Measurements from ENCODE around the gene SPAG16. TPM values are rescaled to one million over a fixed set of nuclear protein-coding genes. Genes with fewer than 3 reads are reported as not detected.

Gene SPAG16
- total and polyA plus RNA-seq, 4 donors = 8.7 to 90.6 (median 21.6) TPM

DNA sequence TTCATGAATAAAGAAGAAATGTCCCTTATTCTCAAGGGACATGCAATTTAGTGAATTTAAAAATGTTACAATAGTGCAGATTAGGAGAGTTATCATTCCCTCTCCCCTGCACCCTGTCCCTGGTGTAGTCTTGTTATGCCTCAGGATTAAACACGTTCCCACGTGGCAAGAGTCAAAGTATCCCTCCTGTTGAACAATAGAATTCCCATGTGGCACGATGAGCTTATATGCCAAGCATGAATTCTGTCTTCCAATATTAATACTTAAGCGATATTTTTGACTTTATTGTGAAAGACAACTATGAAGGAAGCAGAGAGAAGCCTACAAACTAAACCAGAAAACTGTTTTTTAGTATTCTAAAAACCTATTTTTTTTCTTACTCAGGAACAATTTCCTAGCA, 36.7 kb upstream of the SPAG16 start:
- 81 to 82% methylated on average over 4 of the region's 4 CpGs for WGBS, 2 donors
- no peaks in the 10 kb centered on the region for H3K36me3 ChIP-seq (ENCODE audit: control insufficient read depth in 4 of 4, insufficient read depth in 4 of 4, low read length in 4 of 4)
- DNase-seq = no peak
- H3K4me3 ChIP-seq = no peak overlapping the region
- H3K4me1 ChIP-seq (ENCODE audit: control insufficient read depth in 5 of 5, insufficient read depth in 5 of 5, low read length in 5 of 5) = no peaks in the 10 kb centered on the region
- H3K9ac ChIP-seq (ENCODE audit: insufficient read depth in 1 of 2, low read length in 2 of 2) = no peak overlapping the region
- no peak for ATAC-seq (ENCODE audit: insufficient read depth, low FRiP score)
- no peak overlapping the region for H3K27ac ChIP-seq (ENCODE audit: low read depth in 1 of 2, low read length in 1 of 2)
- no peak for TF ChIP-seq CTCF (IDR thresholded peaks at IDR 0.05; ENCODE audit: control extremely low read depth, extremely low read depth)
- no peaks in the 10 kb centered on the region for H3K27me3 ChIP-seq (ENCODE audit: control insufficient read depth in 3 of 3, insufficient read depth in 3 of 3, low read length in 2 of 3)
- H3K9me3 ChIP-seq (ENCODE audit: control insufficient read depth in 4 of 4, insufficient read depth in 3 of 4, low read length in 3 of 4) = no peaks in the 10 kb centered on the region

GRCh38 chr2:213248637-213249036, 35.6 kb upstream of the SPAG16 start:
- no peak overlapping the region for H3K27ac ChIP-seq (ENCODE audit: low read depth in 1 of 2, low read length in 1 of 2)
- no peak overlapping the region for H3K4me3 ChIP-seq
- no peak for TF ChIP-seq CTCF (IDR thresholded peaks at IDR 0.05; ENCODE audit: control extremely low read depth, extremely low read depth)
- H3K36me3 ChIP-seq (ENCODE audit: control insufficient read depth in 4 of 4, insufficient read depth in 4 of 4, low read length in 4 of 4) = no peaks in the 10 kb centered on the region
- WGBS, 2 donors = 68 to 84% methylated on average over 4 of the region's 4 CpGs
- no peak for ATAC-seq (ENCODE audit: insufficient read depth, low FRiP score)
- DNase-seq = no peak
- H3K4me1 ChIP-seq (ENCODE audit: control insufficient read depth in 5 of 5, insufficient read depth in 5 of 5, low read length in 5 of 5) = no peaks in the 10 kb centered on the region
- H3K27me3 ChIP-seq (ENCODE audit: control insufficient read depth in 3 of 3, insufficient read depth in 3 of 3, low read length in 2 of 3) = no peaks in the 10 kb centered on the region
- no peak overlapping the region for H3K9ac ChIP-seq (ENCODE audit: insufficient read depth in 1 of 2, low read length in 2 of 2)
- no peaks in the 10 kb centered on the region for H3K9me3 ChIP-seq (ENCODE audit: control insufficient read depth in 4 of 4, insufficient read depth in 3 of 4, low read length in 3 of 4)

GRCh38 chr2:213249502-213249901, 34.8 kb upstream of the SPAG16 start:
- DNase-seq = no peak

More at GRCh38 chr2:213249502-213249901, 34.8 kb upstream of the SPAG16 start:
- Histone ChIP-seq H3K9me3 (ENCODE audit: control insufficient read depth in 4 of 4, insufficient read depth in 3 of 4, low read length in 3 of 4) (no peaks in the 10 kb centered on the region), H3K9ac (ENCODE audit: insufficient read depth in 1 of 2, low read length in 2 of 2) (no peak overlapping the region), H3K27me3 (ENCODE audit: control insufficient read depth in 3 of 3, insufficient read depth in 3 of 3, low read length in 2 of 3) (no peaks in the 10 kb centered on the region), H3K27ac (ENCODE audit: low read depth in 1 of 2, low read length in 1 of 2) (no peak overlapping the region), H3K4me3 (no peak overlapping the region), H3K36me3 (ENCODE audit: control insufficient read depth in 4 of 4, insufficient read depth in 4 of 4, low read length in 4 of 4) (no peaks in the 10 kb centered on the region), H3K4me1 (ENCODE audit: control insufficient read depth in 5 of 5, insufficient read depth in 5 of 5, low read length in 5 of 5) (no peaks in the 10 kb centered on the region)
- TF ChIP-seq CTCF (IDR thresholded peaks at IDR 0.05; ENCODE audit: control extremely low read depth, extremely low read depth) = no peak
- 81 to 89% methylated on average over 6 of the region's 6 CpGs for WGBS, 2 donors
- no peak for ATAC-seq (ENCODE audit: insufficient read depth, low FRiP score)

Measured in lung (tissue), 12 donors.